T-helper 1 cell (primary cell): ENCODE measurements around the gene DLX3.

Source experiments
- DNase-seq, 5 donors: peaks; one replicate each; pipeline ENCODE4 v3.0.0-alpha.2; 2012 to 2020

Gene DLX3

DNA sequence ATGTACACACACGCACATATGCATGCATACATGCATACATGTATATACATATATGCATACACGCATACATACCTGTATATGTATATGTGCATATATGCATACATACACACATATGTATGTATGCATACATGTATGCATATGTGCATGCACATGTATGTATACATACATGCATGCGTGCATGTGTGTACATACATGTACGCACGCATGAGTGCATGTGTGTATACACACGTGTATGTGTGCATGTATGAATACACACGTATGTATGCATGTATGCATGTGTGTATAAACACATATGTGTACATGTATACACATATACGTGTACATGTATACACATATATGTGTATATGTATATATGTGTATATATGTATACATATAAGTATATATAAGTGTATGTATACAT, 28.5 kb upstream of the DLX3 start:
- no peak for DNase-seq

DNA sequence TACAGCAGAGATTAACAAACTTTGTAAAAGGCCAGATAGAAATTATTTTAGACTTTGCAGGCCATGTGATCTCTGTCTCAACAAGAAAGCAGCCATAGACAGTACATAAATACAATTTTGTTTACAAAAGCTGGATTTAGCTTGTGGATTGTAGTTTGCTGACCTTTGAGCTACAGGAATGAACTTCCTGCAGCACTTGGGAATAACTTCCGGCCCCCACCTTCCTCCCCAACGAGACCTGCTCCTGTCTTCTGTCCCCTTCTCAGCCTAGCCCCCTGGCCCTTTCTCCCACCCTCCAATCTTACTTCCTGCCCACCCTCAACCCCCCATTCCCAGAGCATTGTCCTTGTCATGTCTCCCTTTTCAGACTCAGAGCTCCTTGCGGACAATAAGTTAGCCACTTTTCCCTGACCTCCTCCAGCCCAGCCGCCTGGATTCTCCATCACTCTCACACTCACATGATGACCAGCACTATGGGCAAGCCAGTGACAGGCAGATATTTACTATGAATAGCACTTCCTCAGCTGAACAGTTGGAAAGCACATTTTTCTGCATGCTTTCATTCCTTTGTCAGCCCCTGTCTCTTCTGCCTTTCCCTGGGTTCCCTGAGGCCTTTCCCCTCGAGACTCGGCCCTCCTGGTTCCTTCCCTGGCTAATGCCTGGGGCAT, 27.6 kb upstream of the DLX3 start:
- DNase-seq = no peak

DNA sequence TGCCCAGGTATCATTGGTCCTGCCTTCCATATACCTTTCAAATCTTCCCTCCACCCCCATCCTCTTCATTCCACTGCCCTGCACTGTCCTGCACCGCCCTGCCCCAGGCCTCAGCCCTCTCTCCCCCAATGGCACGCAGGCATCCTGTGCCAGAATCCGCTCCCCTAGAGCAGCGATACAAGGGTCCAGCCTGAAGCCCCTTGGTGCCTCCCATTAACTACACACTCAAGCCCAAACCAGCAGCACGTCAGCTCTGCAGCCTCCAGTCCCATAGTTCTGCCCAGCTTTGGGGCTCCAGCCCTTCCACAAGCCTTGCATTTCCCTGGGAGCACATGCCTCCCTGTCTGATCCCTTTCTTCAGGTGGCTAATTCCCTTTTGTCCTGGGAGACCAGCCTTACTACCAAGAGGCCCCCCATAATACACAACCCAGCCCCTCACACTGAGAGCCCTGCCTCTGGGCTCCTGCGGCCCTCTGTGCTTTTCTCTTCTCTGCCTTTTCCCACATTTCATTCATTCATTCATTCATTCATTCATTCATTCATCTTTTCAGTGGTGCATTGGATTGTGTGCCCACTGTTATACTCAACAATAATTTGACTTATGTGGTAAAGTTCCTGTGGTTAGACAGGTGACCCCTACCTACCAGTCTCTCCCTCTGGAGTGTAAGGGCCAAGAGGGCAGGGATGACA, 26.8 kb upstream of the DLX3 start:
- DNase-seq = no peak

DNA sequence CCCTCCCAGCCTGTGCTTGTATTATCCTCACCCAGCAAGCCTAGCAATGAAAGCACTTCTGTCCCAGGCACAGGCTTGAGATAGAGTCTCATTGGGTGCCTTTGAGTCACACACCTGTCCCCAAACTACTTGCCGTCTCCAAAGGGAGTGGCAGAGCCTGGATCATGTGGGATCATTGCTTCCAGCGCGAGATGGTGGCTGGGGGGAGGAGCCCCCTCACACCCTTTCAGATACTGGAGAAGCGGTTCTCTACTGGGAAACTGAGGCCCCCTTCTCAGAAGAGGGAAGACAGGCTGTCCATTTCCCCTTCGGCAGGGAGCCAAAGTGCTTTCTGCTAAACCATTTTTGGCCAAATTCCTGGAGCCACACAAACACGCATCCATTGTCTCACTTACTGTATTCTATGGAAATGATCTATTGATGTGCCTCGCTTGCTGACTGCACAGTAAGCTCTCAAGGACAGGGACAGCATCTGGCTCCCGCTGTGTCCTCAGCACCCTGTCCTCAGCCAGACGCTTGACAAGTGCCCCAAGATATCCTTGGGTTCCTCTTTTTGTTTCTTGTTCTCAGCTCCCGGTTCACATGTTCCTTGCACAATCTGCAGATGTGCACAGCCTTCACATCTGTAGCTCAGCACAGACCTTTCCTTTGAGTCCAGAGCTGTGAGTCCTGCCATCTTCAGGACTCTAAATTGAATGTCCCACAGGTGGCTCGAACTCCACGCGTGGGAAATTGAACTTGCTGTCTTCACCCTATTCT, 26.0 kb upstream of the DLX3 start:
- no peak for DNase-seq

DNA sequence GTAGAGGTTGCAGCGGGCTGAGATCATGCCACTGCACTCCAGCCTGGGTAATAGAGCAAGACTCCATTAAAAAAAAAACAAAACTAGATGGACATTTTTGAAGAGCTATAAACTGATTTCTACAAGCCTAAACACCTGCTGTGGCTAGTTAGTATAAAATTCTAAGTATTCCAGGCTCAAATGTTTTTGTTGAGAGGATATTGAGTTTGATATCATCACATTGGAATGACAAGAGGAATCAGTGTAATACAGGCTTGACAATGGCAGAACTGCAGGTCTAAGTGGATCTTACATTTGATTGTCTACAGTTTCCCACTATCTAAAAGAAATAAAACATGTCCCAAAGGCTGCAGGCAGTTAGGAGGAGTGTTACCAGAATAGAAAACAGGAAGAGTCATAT, 23.9 kb upstream of the DLX3 start:
- DNase-seq = no peak

DNA sequence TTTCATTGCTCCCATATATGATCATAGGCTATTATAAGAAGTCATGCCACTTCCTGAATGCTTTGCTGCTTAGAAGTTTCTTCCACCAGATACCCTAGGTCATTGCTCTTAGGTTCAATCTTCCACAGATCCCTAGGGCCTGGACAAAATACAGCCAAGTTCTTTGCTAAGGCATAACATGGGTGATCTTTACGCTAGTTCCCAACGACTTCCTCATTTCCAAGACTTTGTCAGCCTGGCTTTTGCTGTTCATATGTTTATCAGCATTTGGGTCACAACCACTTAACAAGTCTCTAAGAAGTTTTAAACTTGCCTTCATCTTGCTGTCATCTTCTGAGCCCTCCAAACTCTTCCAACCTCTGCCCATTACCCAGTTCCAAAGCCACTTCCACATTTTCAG, 20.1 kb upstream of the DLX3 start:
- DNase-seq = no peak

DNA sequence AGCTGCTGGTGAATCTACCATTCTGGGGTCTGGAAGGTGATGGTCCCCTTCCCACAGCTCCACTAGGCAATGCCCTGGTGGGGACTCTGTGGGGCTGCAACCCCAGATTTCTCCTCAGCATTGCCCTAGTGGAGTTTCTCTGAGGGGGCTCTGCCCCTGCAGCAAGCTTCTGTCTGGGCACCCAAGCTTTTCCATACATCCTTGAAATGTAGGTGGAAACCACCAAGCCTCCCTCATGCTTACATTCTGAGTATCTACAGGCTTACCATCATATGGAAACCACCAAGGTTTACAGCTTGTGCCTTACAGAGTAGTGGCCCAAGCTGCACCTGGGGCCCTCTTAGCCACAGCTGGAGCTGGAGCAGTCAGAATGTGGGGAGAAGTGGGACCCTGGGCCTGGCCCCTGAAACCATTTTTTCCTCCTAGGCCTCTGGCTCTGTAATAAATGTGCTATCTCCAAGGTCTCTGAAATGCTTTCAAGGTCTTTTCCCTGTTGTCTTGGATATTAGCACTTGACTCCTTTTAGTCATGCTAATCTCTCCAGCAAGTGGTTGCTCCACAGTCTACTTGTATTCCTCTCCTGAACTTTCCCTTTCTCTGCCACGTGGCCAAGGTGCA, 19.6 kb upstream of the DLX3 start:
- no peak for DNase-seq

DNA sequence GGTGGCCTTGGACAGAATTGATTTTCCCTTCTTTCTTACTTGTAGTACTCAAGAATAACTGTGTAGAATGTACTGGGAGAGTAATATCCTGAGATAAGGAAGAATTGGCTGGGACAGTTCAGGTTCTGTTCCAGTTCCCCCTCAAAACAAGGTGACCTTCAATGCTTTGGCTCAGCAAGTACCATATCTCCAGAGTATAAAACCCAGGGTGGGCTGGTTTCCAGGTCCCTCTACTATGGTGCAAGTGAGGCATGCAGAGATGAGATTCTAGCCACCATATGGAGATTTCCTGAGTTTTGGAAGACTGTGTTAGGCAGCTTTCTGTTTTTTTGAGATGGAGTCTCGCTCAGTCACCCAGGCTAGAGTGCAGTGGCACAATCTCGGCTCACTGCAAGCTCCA, 18.1 kb upstream of the DLX3 start:
- DNase-seq = no peak

DNA sequence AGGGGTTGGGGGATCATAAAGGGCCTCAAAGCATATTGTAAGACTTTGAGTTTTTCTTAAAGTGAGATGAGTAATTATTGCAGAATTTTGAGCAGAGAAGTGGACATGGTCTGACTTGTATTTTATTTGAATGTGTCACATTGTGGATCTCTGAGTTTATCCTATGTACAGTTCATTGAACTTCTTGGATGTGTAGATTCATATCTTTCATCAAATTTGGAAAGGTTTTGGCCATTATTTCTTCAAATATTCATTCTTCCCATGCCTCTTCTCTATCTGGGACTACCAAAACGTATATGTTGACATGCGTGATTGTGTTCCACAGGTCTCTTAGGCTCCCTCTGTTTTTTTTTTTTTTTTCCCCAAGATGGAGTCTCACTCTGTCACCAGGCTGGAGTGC, 14.3 kb upstream of the DLX3 start:
- DNase-seq = no peak

DNA sequence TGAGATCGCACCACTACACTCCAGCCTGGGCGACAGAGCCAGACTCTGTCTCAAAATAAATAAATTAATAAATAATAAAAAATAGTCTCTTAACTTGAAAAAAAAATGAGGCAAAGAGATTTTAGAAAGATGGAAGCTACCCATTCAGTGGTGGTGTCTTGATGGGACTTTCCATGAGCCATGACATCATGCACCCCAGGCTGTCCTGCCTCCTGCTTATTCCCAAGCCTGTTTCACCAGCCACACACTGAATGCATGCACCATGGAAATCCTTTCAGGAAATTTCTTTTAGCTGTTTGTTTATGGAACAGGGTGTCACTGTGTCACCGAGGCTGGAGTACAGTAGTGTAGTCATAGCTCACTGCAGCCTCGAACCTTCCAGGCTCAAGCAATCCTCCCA, 8.9 kb upstream of the DLX3 start:
- DNase-seq = no peak

DNA sequence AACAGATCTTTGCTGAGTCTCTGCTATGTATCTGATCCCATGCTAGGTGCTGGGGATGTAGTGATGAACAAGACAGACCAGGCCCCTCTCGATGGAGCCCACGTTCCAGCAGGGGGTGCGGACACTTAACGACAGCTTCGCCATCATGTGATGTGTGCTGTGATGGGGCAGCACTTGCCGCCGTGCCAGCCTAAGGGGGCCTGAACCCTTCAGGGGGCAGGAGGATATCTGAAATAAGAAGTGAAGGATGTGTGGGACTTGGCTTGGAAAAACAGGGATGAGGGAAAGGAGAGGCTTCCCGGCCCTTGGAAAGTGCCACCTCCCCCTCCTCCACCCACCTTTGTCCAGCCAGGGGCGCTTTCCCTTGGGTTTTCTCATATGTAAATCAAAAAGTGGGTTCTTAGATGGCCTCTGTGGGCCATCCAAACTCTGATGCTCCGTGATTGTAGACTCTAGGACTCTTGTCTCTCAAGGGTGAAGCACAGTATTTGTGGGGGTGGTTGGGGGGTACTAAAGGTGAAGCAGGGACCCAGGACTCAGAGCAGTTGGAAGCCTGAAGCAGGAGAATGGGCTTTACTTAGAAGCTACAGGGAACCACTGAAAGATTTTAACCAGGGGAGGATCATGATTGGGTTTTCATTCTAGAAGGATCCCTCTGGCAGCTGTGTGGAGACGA, 4.0 kb upstream of the DLX3 start:
- no peak for DNase-seq

DNA sequence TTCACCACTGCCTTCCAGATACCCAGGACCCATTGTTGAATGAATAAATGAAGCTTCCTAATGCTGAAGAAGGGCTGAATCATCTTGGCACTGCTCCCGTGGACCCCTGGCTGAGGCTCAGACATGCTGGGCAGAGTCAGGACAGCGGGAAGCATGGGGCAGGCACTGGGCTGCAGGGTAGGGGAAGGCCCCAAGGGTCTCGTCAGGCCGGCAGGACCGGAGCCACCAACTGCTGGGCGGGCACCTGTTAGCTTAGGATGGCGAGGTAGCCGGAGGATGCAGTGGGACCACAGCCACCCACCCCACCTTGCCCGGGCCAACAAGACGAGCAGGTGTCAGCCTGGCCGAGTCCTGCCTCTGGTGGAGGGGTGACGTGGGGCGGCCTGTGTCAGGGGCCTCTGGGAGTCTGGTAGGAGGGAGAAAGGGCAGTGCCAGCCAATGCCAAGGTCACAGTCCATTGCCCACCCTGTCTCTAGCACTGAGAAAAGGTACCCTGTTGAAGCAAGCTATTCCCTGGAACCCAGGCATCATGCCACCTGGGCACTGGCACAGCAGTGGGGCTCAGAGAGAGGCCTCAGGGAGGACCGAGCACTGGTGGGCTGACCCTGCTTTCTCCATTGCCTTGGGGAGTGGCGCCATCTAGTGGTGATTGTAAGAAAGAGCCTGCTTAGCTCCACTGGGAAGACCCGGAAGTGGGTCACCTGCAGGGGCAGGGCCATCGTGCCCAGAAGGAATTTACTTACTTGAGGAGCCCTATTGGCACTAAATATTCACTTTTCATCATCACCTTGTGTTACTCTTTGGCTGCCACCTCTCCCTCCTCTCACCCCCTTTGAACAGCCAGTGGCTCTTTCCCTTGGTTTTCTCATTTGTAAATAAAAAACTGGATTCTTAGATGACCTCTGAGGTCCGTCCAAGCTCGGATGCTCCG, 3.0 kb upstream of the DLX3 start:
- peak; percentile 57 to 82 (median 79) for DNase-seq

DNA sequence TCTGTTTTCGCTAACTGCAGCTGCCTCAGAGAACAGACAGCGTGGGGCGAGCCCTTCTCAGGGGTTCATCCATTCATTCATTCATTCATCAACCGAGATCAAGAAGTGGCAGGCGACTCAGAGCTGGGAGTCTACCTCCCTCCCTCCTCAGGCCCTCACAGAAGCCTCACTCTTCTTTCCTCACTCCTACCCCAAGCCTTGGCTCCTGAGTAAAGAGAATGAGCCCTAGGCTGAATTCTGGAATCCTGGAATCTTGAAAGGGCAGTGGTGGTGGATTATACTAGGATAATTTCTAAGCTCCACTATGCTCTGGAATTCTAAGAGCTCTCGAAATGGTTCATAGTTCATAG, 2.3 kb upstream of the DLX3 start:
- DNase-seq = no peak

DNA sequence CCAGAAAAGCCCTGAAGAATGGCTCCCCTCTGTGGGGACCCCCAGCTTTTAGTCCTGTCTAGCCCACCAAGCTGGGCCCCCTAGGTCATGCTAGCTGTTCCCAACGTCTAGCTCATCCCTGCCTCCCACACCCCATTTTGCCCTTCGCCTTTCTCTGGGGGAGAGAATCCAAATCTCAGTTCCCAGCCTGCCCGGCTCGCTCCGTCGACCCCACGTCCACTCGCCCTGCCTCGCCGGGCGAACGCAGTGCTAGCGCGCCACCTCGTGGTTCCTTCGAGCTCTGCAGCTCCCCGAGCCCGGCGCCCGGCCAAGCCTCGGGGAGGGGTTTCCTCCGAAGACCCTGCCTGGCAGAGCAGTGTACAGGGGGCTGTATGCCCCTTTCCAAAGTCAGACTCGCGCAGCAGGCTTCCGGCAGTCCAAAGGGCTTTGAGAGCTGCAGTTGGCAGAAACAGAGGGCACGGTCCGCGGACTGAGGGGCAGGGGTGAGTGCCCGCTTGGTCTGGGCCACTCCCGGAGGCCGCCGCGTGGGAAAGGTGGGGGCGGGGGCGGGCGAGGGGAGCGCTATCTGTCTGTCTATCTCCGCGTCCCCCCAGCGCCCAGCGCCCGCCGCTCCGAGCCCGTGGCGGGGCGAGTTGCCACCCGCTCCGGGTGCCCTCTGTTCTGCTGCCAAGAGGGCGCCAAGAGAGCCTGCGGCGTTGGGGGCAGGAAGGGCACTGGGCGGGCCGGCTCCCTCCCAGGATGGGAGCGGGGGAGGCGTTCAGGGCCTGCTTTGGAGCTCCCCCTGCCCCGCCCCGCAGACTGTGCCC, 1.7 kb upstream of the DLX3 start:
- peak; percentile 38 to 63 (median 47) for DNase-seq

DNA sequence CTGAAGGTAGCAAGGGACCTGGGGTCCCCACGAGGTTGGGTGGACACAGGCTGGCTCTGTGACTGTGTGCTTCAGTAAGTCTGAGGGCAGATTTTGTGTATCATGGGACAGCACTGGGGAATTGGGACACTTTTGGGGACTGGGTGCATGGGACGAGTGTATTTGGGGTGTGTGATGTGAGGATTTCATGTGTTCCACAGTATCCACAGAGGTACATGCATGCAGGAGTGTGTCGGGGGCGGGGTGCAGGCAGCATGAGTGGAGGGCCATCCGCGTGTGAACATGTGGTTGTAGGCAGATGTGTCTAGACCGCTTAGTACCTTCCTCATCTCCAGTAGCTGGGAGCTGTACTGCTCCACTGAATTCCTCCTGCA, 1.1 kb upstream of the DLX3 start:
- DNase-seq = no peak

DNA sequence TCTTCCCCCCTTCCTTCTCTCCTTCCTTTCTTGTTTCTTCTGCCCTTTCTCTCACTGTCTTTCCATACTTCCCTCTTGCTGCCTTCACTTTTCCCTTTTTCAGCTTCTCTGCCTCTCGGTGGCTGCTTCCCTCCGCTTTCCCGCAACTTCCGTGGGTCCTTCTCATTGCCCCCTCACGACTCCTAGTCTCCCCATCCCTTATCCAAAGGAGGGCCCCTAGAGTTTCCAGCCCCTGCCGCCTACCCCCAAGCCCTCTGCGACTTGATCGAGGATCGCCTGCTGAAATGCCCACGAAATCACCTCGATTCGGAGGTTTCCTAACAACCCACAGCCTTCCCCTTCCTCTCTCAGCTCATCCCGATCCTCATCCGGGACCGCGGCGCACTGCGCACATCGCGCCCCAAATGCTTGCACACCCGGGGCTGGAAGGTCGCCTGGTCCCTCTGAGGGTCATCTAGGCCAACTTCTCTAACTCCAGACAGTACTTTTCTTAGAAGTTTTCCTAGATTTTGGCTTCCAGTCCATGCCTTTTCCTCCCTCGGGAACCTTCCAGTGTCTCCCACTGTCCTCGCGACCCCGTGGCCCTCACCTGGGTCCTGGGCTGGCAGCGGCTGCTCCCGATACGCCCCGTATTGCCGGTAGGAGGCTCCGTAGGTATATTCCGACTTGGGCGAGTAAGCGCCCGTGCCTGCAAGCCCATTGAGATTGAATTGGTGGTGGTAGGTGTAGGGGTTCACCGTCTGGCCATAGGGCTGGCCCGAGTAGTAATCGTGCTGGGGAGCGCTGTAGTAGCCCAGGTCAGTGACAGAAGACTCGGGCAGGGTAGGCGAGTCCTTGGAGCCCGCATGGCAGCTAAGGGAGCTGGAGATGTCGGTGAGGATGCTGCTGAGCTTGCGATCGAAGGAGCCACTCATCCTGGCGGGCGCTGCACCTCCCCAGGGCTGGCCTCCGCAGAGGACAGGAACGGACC, 654 bp downstream of the DLX3 start:
- DNase-seq = no peak

DNA sequence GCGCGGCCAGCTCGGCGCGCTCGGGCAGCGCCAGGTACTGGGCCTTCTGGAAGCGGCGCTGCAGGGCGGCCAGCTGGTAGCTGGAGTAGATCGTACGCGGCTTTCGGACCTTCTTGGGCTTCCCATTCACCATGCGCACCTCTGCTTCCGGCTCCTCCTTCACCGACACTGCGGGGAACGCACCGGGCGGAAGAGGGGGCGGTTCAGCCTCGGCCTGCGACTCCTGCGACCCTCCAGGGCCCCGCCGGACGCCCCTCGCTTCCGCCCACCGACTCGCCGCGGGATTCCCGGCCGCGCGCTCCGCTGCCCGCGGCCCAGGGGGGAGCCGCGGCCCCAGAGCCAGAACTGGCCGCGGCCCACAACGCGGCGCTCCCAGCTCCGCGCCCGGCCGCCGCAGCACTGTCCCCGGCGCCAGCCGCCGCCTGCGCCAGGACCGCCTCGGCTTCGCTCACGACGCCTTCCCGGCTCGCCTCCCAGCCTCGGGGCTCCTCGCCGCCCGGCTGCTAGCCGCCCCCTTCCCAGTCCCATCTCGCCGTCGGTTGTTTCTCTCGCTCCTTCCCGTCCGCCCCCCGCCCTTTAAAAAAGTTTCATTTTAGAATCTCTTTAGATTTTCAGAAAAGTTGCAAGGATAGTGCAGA, 1.5 kb downstream of the DLX3 start:
- no peak for DNase-seq

DNA sequence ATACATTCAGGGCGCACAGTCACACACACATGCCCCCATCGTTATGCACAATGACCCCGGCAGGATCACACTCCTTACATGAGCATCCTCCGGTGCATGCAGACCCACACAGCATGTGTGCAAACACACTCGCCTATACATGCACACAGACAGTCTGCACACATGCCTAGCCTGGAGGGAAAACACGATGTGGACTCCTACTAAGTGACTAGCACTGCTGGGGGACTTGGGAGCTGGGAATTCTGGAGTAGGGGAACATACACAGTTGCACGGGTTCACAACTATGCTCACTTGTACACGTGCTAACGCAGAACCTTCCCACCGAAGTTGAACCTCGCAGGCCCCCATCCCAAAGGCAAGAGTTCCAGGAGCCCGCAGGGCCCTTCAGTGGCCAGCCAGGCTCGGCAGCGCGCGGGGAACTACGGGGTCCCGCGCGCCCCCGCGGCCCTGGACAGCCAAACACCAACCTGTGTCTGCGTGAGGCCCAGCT, 2.0 kb downstream of the DLX3 start:
- DNase-seq = no peak
